RKO (cell line): ENCODE results near the gene DNAJC30.

Experiments
- DNase-seq: peaks from one replicate; pipeline ENCODE4 v3.0.0-alpha.2; 2016; ENCODE audit warnings: low spot score

DNAJC30 gene

DNA sequence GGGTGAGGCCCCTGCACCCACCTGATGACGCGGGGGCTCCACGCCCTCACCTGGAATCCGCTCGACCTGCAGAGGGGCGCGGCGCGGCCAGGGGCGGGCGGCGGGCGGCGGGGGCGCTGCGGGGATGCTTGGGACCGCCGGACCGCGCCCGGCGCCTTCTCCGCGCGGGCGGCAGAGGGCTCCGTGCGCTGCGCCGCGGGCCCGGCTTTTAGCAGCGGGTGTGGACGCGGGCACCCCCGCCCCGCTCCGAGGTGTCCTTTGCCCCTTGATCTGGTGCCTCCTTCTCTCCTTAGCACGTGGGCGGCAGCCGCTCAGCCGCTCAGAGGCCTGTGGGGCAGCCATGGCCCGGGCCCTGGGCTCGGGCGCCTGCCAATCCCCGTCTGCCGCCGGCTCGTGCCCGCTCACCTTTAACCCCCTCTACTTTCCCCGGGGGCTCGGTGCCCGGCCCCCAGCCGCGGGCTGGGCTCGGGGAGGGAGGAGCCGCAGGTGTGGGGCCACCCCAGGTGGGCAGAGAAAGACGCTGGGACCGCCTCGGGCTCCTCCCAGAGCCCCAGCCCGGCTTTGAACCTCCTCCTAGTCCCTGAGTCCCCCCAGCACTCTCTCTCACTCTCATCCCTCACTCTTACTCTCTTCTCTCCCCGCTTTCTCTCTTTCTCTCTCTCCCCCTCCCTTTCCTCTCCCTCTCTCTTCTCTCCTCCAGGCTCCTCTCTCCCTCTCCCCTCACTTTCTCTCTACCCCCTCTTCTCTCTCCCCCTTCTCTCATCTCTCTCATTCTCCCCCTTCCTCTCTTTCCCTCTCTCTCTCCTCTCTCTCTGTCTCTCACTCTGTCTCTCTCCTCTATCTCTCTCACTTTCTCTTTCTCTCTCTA, 35.3 kb downstream of the DNAJC30 start:
- no peak for DNase-seq

DNA sequence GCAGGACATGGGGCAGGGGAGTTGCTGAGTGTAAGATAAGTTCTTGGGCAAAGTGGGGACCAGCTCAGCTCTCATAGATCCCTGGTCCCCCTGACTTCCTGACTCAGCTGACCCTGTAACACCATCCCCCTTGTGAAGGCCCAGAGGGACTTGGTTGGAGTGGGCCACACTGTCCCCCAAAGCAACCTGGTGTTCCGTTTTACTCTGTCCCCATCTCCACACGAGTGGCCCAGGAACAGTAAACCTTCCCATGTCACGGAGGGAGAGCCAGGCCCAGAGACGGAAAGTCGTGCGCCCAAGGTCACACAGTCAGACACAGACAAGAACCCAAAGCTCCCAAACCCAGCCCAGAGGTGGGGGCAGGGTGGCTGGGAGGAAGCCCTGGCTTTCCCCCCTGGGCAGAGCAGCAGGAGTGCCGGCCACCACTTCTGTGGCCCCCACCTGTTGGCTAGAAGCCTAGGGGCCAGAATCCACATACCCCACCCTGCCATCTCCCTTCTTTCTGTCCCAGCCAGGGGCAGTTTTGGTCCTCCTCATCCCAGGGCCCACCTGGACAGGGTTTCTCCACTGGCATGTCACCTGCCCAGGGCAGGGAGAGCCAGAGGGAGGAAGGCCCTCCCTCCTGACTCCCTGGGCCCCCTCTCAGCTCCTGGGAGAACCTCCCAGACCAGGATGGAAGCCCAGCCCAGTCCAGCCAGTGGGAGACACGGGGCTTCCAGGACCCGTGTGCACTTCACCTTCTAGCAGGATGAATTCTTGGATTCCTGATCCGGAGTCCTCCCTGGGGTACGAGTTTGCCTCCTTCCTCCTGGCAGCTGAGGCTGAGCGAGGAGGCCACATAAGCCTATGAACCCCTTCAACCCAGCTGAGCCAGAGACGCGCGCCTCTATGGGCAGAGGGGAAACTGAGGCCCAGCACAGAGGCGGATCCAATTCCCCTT, 36.2 kb downstream of the DNAJC30 start:
- DNase-seq = no peak

DNA sequence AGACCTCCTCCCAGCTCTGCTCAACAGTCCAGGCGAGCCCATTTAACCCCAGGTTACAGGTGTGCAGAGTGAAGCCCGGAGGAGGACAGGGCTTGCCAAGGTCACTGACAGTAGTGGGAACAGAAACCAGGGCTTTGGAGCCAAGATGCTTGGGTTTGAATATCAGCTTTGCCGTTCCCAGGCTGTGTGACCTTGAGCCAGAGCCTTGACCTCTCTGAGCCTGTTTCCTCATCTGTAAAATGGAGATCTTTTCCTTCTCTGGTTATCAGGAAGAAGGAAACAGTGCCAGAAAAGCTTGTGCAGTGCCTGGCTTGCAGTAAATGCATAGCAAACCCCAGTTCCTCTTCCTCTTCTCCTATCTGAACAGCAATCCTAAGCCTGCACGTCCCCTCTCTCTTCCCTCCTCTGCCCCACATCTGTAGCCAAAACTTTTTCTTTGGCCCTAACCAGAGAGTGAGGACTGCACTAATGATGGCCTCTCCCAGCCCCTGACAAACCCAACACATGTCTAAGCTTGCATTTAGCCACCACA, 37.5 kb downstream of the DNAJC30 start:
- no peak for DNase-seq

DNA sequence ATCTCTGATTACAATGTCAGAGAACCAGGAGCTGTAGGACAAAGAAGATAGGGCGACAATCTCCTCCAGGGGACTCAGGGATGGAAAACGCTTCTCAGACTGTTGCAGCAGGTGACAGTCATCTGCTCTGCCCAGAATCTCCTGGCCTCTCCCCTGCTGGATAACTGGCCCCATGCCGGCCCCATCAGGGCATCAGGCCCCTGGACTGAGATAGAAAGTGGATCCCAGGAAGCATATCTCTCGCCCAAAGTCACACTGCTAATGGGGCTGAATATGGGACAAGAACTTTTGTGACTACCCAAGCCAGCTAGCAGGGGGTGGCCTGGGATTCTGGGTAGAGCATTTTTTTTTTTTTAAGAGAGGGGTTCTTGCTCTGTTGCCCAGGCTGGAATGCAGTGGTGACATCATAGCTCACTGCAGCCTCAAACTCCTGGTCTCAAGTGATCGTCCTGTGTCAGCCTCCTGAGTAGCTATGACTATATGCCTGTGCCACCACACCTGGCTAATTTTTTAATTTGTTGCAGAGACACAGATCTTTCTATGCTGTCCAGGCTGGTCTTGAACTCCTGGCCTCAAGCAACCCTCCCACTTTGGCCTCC, 38.5 kb downstream of the DNAJC30 start:
- no peak for DNase-seq

DNA sequence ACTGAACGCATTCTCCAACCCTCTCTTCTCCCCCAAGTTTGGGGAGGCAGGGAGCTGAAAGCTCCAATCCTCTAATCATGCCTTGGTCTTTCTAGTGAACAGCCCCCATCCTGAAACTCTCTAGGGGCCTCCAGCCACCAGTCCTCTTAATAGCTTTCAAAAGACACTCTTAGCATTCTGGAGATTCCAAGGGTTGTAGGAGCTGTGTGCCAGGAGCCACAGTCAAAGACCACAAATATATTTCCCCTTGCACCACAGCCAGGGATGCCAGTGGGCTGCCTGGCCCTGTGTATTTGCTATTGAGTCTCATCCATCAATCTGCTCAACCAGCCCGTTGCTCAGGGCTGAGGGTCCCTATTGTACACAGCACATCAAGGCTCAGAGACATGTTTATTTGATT, 40.4 kb downstream of the DNAJC30 start:
- DNase-seq = no peak

DNA sequence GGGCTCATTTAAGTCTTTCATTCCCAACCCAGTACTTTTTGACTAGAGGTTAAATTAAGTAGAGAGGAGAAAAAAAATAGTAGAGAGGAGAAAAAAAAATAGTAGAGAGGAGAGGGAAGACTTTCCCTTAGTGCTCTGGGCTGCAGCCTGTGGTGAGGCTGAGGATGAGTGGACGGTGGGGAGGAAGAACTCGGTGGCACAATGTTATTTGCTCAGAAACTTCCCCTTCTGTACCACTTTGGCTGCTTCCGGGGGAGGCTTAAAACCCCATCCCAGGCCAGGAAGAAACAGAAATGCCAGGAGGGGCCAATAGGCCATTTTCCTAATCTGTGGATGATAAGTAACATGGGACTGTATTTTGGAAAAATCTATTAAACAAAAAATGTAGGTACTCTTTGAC, 44.3 kb downstream of the DNAJC30 start:
- no peak for DNase-seq

DNA sequence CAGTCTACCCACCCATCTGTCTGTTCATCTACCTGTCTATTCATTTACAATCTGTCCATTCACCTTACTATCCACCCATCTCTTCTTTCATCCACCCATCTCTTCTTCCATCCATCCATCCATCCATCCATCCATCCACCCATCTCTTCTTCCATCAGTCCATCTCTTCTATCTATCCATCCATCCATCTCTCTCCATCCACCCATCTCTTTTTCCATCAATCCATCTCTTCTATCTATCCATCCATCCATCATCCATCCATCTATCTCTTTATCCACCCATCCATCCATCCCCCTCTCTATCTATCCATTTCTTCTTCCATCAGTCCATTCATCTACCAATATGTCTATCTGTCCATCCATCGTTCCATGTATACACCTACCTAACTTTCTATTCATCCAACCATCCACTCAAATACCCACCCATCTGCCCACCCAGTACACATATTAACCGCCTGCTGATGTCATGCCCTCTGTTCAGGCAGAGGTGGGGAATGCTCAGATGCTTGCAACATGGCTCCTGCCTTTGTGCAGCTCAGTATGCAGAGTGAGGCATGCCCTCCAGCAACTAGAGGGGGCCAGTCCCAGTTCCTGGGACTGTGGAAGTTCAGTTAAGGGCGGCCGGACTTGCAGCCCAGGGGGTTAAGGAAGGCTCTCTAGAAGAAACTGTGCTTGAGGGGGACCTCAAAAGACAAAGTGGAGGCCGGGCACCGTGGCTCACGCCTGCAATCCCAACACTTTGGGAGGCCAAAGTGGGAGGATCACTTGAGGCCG, 47.6 kb downstream of the DNAJC30 start:
- DNase-seq = no peak

DNA sequence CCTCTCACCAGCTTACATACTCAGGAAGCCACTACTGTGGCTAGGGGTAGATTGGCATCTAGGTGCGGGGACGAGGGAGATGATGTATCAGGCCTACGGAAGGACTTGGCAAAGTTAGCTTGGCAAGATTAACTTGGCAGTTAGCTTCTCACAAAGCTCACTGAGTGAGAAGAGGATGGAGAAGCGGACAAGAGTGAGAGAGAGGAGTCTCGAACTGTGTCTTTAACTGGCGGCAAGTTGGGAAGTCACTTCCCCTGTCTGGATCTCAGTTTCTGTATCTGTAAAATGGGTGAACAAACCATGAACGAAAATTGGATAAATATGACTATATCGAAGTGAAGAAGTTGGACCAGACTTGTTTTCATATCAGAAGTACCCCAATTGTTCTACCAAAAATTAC, 49.4 kb downstream of the DNAJC30 start:
- DNase-seq = no peak

DNA sequence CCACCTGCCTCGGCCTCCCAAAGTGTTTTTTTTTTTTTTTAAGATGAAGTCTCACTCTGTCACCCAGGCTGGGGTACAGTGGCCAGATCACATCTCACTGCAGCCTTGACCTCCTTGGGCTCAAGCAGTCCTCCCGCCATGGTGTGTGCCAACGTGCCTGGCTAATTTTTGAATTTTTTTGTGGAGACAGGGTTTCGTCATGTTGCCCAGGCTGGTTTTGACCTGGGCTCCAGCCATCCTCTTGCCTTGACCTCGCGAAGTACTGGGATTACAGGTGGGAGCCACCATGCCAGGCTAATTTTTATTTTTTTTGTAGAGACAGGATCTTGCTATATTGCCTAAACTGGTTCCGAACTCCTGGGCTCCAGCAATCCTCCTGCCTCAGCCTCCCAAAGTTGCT, 49.9 kb downstream of the DNAJC30 start:
- DNase-seq = no peak

DNA sequence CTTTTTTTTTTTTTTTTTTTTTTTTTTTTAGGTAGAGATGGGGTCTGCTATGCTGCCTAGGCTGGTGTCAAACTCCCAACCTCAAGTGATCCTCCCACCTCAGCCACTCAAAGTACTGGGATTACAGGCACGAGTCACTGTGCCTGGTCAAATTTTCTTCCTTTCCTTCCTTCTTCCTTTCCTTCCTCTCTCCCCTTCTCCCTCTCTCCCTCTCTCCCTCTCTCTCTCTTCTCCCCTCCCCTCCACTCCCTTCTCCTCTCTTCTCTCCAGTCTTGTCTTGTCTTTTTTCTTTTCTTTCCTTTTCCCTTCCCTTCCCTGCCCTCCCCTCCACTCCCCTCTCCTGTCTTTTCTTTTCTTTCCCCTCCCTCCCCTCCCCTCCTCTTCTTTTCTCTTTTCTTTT, 51.7 kb downstream of the DNAJC30 start:
- no peak for DNase-seq
